SK-N-MC (cell line): Measurements from ENCODE around the gene CTCF.

Source experiments
- EZH2 ChIP-seq: fragments of 200-600 bp; sonication (generic); IDR thresholded peaks from one replicate; pipeline ENCODE4 v1.6.1; 2017; ENCODE audit warnings: antibody characterized with exemption
- POLR2AphosphoS5 ChIP-seq: IDR thresholded peaks from 2 replicates; pipeline ENCODE4 v1.6.1; 2012; ENCODE audit warnings: mild to moderate bottlenecking, low read depth, low read length, borderline replicate concordance

- TF ChIP-seq POLR2AphosphoS5 (no peak), EZH2 (no peak)
Measured at GRCh38 chr16:67650023-67650422, 87.7 kb downstream of the CTCF start.
